GM10266 (cell line): ENCODE data around the gene RELN.

ENCODE experiments used
- DNase-seq: peaks from one replicate; pipeline ENCODE4 v3.0.0; 2012; ENCODE audit errors: extremely low spot score
- CTCF ChIP-seq: IDR thresholded peaks from 2 replicates; pipeline ENCODE4 v1.5.1; 2012; ENCODE audit warnings: mild to moderate bottlenecking, low read depth; ENCODE audit not compliant: control insufficient read depth, insufficient read depth; ENCODE audit errors: missing control alignments

Gene RELN

GRCh38 chr7:103686064-103686463 lies 303.4 kb downstream of the RELN start:
- no peak for TF ChIP-seq CTCF
- no peak for DNase-seq

- DNase-seq = no peak
- TF ChIP-seq CTCF = no peak
Measured at GRCh38 chr7:103685646-103686045, 303.8 kb downstream of the RELN start.

GRCh38 chr7:103683348-103683747 lies 306.1 kb downstream of the RELN start:
- no peak for TF ChIP-seq CTCF

GRCh38 chr7:103680161-103681144 lies 309.0 kb downstream of the RELN start:
- TF ChIP-seq CTCF = no peak
- no peak for DNase-seq

More at GRCh38 chr7:103683348-103683747, 306.1 kb downstream of the RELN start:
- no peak for DNase-seq

GRCh38 chr7:103679151-103680132 lies 310.0 kb downstream of the RELN start:
- no peak for TF ChIP-seq CTCF
- no peak for DNase-seq

- DNase-seq = no peak
- no peak for TF ChIP-seq CTCF
Measured at GRCh38 chr7:103668279-103668941, 321.0 kb downstream of the RELN start.
